Activated CD8-positive, alpha-beta T cell treated with anti-CD3 and anti-CD28 coated beads, Interleukin-2, amount 10 ng/mL, durations not matched to agents 7 days and 5 days (primary cell): ENCODE data around the gene CCIN. TPM values are rescaled to one million over a fixed set of nuclear protein-coding genes. Genes with fewer than 3 reads are reported as not detected.
A peak's percentile ranks its signal among the peaks of the same experiment; 100 is the strongest.
"Not testable (repeated sequence)": the region's sequence is repeated elsewhere in the genome, so short reads cannot be mapped to it uniquely, and the experiment has no call there.

Experiments used
- ATAC-seq: fragments of 150-1000 bp; cut with Tn5 transposase; one replicate; pipeline ENCODE4 v1.10.0; 2021; ENCODE audit warnings: moderate library complexity
- CTCF ChIA-PET: fragments of 350-600 bp; sonication (Branson Sonifier 250); formaldehyde crosslinking; loops from one replicate; lab custom pipeline; 2021; ENCODE audit warnings: antibody characterized with exemption; lab: Charles Lee
- POLR2A ChIA-PET: fragments of 350-600 bp; sonication (Branson Sonifier 250); formaldehyde crosslinking; loops from one replicate; lab custom pipeline; 2021; ENCODE audit warnings: antibody characterized with exemption; lab: Charles Lee
- DNase-seq: peaks from one replicate; pipeline ENCODE4 v3.0.0-alpha.2; 2020
- H3K27ac Mint-ChIP-seq: one replicate; pipeline ENCODE4 v1.8.0; 2021; ENCODE audit warnings: mild to moderate bottlenecking, mixed read lengths
- H3K27me3 Mint-ChIP-seq: one replicate; pipeline ENCODE4 v1.8.0; 2021; ENCODE audit warnings: low read depth, mixed read lengths
- H3K36me3 Mint-ChIP-seq: one replicate; pipeline ENCODE4 v1.8.0; 2021; ENCODE audit warnings: low read depth, mixed read lengths
- H3K4me1 Mint-ChIP-seq: one replicate; pipeline ENCODE4 v1.8.0; 2021; ENCODE audit warnings: low read depth, mixed read lengths
- H3K4me3 Mint-ChIP-seq: one replicate; pipeline ENCODE4 v1.8.0; 2021; ENCODE audit warnings: mild to moderate bottlenecking, mixed read lengths
- H3K9me3 Mint-ChIP-seq: one replicate; pipeline ENCODE4 v1.8.0; 2022; ENCODE audit warnings: mixed read lengths; ENCODE audit not compliant: insufficient read depth
- total RNA-seq, 2 experiments: library from RNA; stranded (reverse); gene quantifications; one replicate each; pipeline ENCODE4 v1.2.3, GENCODE V29; 2021

Gene CCIN
- total RNA-seq: under 1 TPM; 0.13 to 0.32 TPM

DNA sequence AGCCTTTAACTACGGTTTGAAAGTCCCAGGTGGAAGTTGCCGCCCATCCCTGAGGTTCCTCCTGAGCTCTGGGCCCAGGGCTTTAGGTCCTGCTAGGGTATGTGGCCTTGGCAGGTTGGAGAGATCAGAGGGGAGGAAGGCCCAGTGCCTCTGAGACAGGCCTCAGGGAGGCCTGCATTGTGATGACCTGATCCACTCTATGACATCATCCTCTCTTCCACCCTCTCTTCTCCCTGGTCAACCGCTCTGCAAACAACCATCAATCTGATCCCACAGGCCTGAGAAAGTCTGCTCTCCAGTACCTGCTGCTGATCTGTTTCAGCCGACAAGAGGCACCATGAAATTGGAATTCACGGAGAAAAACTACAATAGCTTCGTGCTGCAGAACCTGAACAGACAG lies at the start of gene CCIN:
CCIN (plus strand) TSS at position 223 of the 400 bp plus-strand sequence; CDS start at position 338, 115 bp downstream.
- Mint-ChIP-seq H3K27ac (no peak within 1 kb of the TSS), H3K9me3 (no peaks in the 10 kb centered on the region), H3K4me1 (peaks cover 20% of the 10 kb centered on the region), H3K27me3 (peaks cover 14% of the 10 kb centered on the region), H3K36me3 (no peaks in the 10 kb centered on the region), H3K4me3 (no peak within 1 kb of the TSS)
- ChIA-PET POLR2A (interaction anchor here (2.0 kb wide), 1 partner anchor 22 kb away, joined by 8 read pairs; the partner anchor contains the start of gene CLTA), CTCF (interaction anchor here (1.5 to 9.5 kb wide), 4 partner anchors 17 to 160 kb away, joined by 3 to 304 read pairs (median 16); partner anchors contain the start of gene CLTA)
- DNase-seq (no peak), ATAC-seq (no peak)

DNA sequence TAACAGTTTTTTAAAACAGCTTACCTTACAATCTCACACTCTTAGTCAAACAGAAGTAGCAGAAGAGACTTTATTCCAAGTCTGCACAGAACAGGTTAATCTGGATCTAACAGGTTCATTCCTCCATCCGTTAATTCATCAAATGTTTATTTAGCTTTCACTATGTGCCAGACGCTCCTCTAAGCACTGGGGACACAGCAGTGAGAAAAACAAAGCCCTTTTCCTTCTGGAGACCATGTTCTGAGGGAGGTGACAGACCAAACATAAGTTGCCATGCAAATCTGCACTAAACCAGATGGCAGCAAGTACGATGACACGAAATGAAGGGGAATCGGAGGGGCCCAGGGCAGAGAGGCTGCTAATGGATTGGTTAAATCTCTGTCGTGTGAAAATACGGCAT lies 49.7 kb upstream of the CCIN start:
- ChIA-PET POLR2A (no interaction called here), CTCF (interaction anchor here (1.1 to 4.1 kb wide), 4 partner anchors 12 to 47 kb away, joined by 4 to 19 read pairs (median 6); no protein-coding TSS in a partner anchor)
- no peak for DNase-seq
- H3K27me3 Mint-ChIP-seq: no peaks in the 10 kb centered on the region
- H3K36me3 Mint-ChIP-seq: peaks cover 3% of the 10 kb centered on the region
- no peak overlapping the region for H3K27ac Mint-ChIP-seq
- no peaks in the 10 kb centered on the region for H3K9me3 Mint-ChIP-seq
- no peaks in the 10 kb centered on the region for H3K4me1 Mint-ChIP-seq
- H3K4me3 Mint-ChIP-seq: no peak overlapping the region
- ATAC-seq: no peak

DNA sequence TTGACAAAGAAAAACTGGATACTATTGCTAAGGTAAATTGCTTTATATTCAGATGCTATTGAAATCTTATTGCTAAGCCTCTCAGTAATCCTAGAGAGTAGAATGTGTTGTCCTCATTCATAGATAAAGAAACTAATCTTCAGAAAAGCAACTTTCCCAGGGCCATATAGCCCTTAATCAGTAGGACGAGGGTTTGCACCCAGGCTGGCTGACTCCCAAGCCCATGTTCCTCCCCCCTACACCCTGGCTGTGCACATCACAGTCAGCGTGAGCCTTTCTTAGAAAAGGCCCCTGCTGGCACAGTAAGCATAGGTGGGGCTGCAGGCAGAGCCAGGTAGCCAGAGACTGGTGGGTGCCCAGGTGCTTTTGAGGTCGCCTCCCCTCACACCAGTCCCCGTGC lies 48.5 kb upstream of the CCIN start:
- DNase-seq (no peak), ATAC-seq (no peak)
- Mint-ChIP-seq H3K4me3 (no peak overlapping the region), H3K36me3 (peaks cover 3% of the 10 kb centered on the region), H3K27ac (no peak overlapping the region), H3K9me3 (no peaks in the 10 kb centered on the region), H3K27me3 (no peaks in the 10 kb centered on the region), H3K4me1 (peaks cover 7% of the 10 kb centered on the region)
- CTCF ChIA-PET: no interaction called here
- POLR2A ChIA-PET: no interaction called here

DNA sequence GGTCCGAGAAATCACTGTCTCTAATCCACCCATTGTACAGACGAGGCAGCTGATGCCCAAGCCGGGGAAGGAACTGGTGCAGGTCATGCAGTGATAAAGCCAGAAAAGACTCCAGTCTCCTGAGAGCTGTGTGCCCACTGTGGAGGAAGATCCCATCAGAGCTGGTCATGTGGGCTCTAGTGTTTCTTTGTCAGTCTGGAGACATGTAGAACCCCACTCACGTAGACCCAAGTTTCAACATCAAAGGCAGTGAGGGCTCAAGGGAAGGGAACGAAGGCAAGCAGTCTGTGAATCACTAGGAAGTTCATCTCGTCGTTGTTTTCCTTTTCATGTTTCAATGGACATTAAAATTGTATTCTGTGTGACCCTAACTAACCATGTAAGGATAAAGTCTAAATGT lies 47.2 kb upstream of the CCIN start:
- Mint-ChIP-seq H3K27me3 (no peaks in the 10 kb centered on the region), H3K4me3 (no peak overlapping the region), H3K9me3 (no peaks in the 10 kb centered on the region), H3K27ac (no peak overlapping the region), H3K4me1 (peaks cover 17% of the 10 kb centered on the region), H3K36me3 (peaks cover 3% of the 10 kb centered on the region)
- ATAC-seq (no peak), DNase-seq (no peak)
- ChIA-PET CTCF (no interaction called here), POLR2A (no interaction called here)

DNA sequence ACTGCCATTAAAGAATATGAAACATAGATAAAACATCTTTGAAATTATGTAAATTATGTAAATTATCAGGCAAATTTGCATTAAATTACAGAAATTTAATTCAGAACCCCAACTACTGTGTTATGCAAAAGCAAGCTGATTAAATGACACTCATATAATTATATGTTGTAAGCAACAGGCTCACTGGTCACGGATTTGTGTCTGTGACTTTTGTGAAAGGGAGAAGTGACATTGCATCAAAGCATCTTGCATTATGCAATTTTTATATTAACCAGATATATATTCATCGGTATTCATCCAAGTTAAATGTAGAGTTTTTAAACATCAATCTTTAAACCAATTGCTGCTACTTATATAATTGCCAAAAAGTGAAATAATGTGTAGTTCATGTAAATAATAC lies 45.7 kb upstream of the CCIN start:
- H3K27ac Mint-ChIP-seq: no peak overlapping the region
- POLR2A ChIA-PET: no interaction called here
- H3K9me3 Mint-ChIP-seq: no peaks in the 10 kb centered on the region
- peaks cover 3% of the 10 kb centered on the region for H3K36me3 Mint-ChIP-seq
- ATAC-seq (no peak), DNase-seq (no peak)
- no peak overlapping the region for H3K4me3 Mint-ChIP-seq
- peaks cover 32% of the 10 kb centered on the region for H3K4me1 Mint-ChIP-seq
- H3K27me3 Mint-ChIP-seq: no peaks in the 10 kb centered on the region
- CTCF ChIA-PET: interaction anchor here (1.5 to 3.6 kb wide), 3 partner anchors 9 to 43 kb away, joined by 7 to 28 read pairs (median 17); no protein-coding TSS in a partner anchor

DNA sequence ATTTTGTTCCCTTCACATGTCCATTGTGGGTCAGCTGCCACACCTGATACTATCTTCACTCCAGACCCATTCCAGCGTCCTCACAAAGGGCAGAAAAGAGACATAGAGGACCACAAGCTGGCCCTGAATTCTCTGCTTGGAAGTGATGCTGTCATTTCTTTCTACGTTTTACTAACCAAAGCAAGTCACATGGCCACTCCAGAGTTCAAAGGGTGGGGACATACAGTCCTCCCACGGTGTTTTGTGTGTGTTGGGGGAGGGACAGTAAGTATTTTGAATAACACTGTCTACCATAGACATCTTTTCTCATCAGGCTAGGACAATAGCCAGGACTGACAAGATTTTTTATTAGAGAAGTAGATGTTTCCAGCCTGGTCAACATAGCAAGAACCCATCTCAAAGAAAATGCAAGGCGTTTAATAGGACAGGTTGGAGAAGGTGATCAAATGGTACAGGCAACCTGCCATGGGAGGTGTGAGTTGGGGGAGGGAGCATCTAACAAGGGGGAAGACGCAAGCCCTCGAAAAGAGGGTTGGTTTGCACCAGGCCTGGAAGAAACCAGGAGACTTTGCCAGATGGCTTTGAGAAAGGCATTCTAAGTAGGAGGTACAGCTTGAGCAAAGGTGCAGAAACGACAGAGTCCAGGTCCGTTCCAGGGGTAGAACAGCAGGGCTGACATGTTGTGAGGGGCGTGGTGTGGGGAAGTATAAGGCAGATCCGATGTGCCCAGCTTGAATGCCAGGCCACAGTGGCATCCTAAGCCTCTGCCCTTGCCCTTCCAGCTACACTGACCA lies 43.9 kb upstream of the CCIN start:
- H3K9me3 Mint-ChIP-seq: no peaks in the 10 kb centered on the region
- ChIA-PET POLR2A (interaction anchor here (1.2 kb wide), 1 partner anchor 65 kb away, joined by 4 read pairs; the partner anchor contains the start of gene CLTA), CTCF (interaction anchor here (1.5 to 3.6 kb wide), 3 partner anchors 11 to 41 kb away, joined by 7 to 28 read pairs (median 17); no protein-coding TSS in a partner anchor)
- H3K36me3 Mint-ChIP-seq: peaks cover 3% of the 10 kb centered on the region
- no peaks in the 10 kb centered on the region for H3K27me3 Mint-ChIP-seq
- ATAC-seq: no peak
- H3K4me3 Mint-ChIP-seq: no peak overlapping the region
- peaks cover 33% of the 10 kb centered on the region for H3K4me1 Mint-ChIP-seq
- DNase-seq: no peak
- H3K27ac Mint-ChIP-seq: no peak overlapping the region

DNA sequence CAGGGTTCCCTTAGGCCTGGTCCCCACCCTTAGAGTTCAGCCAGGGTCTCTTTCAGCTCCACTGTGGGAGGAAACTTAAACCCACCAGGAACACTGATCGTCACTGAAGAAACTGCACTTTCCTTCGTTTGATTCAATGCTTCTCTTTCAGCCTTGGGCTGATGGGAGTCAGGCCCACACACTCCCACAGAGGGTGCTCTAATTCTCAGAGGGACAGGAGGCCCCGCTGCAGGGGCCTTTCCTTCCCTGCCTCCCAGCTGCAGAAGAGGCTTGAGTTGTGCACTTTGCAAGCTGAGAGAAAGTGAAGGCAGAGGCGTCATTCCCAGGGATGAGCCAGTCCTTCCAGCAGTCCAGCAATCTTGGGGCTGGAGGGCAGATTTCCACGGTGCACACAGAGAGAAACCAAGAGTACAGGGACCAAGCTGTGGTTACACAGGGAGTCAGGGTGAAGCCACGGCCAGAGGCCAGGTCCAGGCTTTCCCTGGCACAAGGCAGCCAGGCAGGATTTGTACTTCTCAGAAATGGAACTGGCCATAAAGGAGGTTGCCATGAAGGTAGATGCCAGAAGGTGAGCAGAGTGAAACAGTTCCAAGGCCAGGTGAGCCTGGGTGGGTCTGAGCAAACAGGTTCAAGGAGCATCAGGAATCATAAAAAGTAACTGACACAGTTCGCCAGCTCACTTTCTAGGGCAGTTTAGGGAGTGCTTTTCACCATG lies 43.0 kb upstream of the CCIN start:
- peaks cover 3% of the 10 kb centered on the region for H3K36me3 Mint-ChIP-seq
- no peak overlapping the region for H3K27ac Mint-ChIP-seq
- ATAC-seq (no peak), DNase-seq (no peak)
- CTCF ChIA-PET: interaction anchor here (3.4 to 3.6 kb wide), 2 partner anchors 22 to 40 kb away, joined by 17 to 28 read pairs; no protein-coding TSS in a partner anchor
- no peaks in the 10 kb centered on the region for H3K27me3 Mint-ChIP-seq
- peaks cover 33% of the 10 kb centered on the region for H3K4me1 Mint-ChIP-seq
- POLR2A ChIA-PET: no interaction called here
- no peak overlapping the region for H3K4me3 Mint-ChIP-seq
- H3K9me3 Mint-ChIP-seq: no peaks in the 10 kb centered on the region

DNA sequence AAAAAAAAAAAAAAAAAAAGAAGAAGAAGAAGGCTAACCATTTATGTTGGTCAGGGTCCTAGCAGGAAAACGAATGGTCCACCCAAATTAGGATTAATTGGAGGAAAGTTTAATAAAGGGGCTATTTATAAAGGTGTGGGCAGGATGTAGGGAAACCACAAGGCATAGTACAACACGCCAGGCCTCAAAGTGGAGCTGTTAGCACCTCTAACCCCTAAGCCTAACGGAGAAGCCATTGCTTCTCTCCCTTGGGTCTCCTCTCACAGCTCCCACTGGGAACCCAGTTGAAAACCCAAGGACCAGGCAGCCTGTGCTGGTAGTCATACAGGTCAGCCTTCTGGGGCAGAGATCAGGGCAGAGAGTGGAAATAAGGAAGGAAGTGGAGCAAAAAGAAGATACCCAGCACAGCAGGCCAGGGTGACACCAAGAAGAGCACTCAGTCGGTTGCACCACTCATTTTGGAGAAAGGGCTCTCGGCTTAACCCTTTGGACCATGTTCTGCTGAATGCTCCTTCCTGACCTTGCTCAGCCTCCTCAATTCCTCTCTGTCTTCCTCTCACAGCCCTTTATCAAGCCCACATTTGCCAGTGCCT lies 41.4 kb upstream of the CCIN start:
- peaks cover 5% of the 10 kb centered on the region for H3K27me3 Mint-ChIP-seq
- ChIA-PET CTCF (interaction anchor here (0.9 to 1.6 kb wide), 3 partner anchors 16 to 37 kb away, joined by 3 to 7 read pairs (median 3); no protein-coding TSS in a partner anchor), POLR2A (no interaction called here)
- peaks cover 33% of the 10 kb centered on the region for H3K4me1 Mint-ChIP-seq
- no peak for DNase-seq
- H3K36me3 Mint-ChIP-seq: no peaks in the 10 kb centered on the region
- no peak overlapping the region for H3K4me3 Mint-ChIP-seq
- peak overlapping the region; percentile 40 for H3K27ac Mint-ChIP-seq
- H3K9me3 Mint-ChIP-seq: no peaks in the 10 kb centered on the region
- ATAC-seq: peak; percentile 57

DNA sequence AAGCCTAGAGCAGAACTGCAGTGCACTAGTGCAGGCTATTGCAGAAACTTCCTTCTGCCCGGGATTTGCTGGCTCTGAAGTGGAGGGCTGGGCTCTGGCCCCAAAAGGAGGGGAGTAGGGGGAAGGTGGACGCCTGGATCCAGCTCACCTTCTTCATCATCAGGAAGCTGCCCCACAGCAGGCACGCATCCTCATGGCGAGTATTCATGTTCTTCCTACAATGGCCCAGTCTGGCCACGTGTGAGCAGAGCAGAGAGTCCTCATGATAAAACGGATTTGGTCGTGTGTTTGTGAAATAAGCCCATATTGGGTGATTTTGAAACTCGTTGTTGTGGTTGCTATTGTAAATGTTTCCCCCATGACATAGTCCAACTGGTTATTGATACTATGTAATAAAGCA lies 40.8 kb upstream of the CCIN start:
- Mint-ChIP-seq H3K36me3 (no peaks in the 10 kb centered on the region), H3K9me3 (no peaks in the 10 kb centered on the region), H3K4me1 (peaks cover 33% of the 10 kb centered on the region), H3K4me3 (no peak overlapping the region), H3K27me3 (peaks cover 6% of the 10 kb centered on the region), H3K27ac (peak overlapping the region; percentile 46)
- ATAC-seq: no peak
- POLR2A ChIA-PET: no interaction called here
- CTCF ChIA-PET: interaction anchor here (1.6 kb wide), 1 partner anchor 26 kb away, joined by 7 read pairs; no protein-coding TSS in a partner anchor
- DNase-seq: no peak

DNA sequence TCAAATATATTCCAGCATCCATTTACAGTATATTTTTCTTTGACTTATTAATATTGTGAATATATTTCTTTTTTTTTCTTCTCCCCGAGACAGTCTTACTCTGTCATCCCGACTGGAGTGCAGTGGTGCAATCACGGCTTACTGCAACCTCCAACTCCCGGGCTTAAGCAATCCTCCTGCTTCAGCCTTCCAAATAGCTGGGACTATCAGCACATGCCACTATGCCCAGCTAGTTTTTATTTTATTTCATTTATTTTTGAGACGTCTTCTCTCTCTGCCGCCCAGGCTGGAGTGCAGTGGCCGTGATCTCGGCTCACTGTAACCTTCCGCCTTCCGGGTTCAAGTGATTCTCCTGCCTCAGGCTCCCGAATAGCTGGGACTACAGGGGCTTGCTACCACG lies 40.0 kb upstream of the CCIN start:
- ChIA-PET POLR2A (no interaction called here), CTCF (interaction anchor here (1.1 to 2.8 kb wide), 2 partner anchors 26 to 106 kb away, joined by 4 to 22 read pairs; no protein-coding TSS in a partner anchor)

DNA sequence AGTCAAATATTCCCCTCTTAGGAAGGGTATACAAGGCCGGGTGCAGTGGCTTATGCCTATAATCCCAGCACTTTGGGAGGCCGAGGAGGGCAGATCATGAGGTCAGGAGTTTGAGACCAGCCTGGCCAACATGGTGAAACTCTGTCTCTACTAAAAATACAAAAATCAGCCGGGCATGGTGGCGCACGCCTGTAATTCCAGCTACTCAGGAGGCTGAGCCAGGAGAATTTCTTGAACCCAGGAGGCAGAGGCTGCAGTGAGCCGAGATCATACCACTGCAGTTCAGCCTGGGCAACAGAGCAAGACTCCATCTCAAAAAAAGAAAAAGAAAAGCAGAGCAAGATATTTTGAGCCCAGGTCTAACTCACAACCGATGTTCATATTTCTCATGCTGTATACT lies 37.5 kb upstream of the CCIN start:
- Mint-ChIP-seq H3K4me1 (peaks cover 27% of the 10 kb centered on the region), H3K27me3 (peaks cover 20% of the 10 kb centered on the region)
- H3K9me3 Mint-ChIP-seq, H3K27ac Mint-ChIP-seq, DNase-seq, ATAC-seq, H3K4me3 Mint-ChIP-seq, POLR2A ChIA-PET, H3K36me3 Mint-ChIP-seq: not testable (repeated sequence)
- CTCF ChIA-PET: interaction anchor here (2.2 to 2.8 kb wide), 3 partner anchors 28 to 35 kb away, joined by 6 to 22 read pairs (median 9); no protein-coding TSS in a partner anchor

More for the DNA sequence above, 40.0 kb upstream of the CCIN start:
- Mint-ChIP-seq H3K27me3 (peaks cover 6% of the 10 kb centered on the region), H3K4me3 (no peak overlapping the region), H3K4me1 (peaks cover 33% of the 10 kb centered on the region), H3K36me3 (no peaks in the 10 kb centered on the region), H3K27ac (no peak overlapping the region), H3K9me3 (no peaks in the 10 kb centered on the region)
- no peak for DNase-seq
- no peak for ATAC-seq
